Neural progenitor cell (in vitro differentiated cells): ENCODE data around the gene EXD2.

Source experiments
- CTCF ChIP-seq: fragments of 200-600 bp; sonication (generic); IDR thresholded peaks from 2 replicates; pipeline ENCODE4 v1.5.1; 2017; ENCODE audit warnings: antibody characterized with exemption, mild to moderate bottlenecking
- EZH2 ChIP-seq: fragments of 200-600 bp; sonication (generic); IDR thresholded peaks from 2 replicates; pipeline ENCODE4 v1.6.1; 2017; ENCODE audit warnings: antibody characterized with exemption, mild to moderate bottlenecking, moderate library complexity
- EZH2phosphoT487 ChIP-seq: fragments of 200-600 bp; sonication (generic); IDR thresholded peaks from 2 replicates; pipeline ENCODE4 v1.6.1; 2017; ENCODE audit warnings: antibody characterized with exemption

- no peak for TF ChIP-seq CTCF
- TF ChIP-seq EZH2phosphoT487 = no peak
- no peak for TF ChIP-seq EZH2
These were observed 79.8 kb downstream of the EXD2 start for GRCh38 chr14:69270795-69271708.
